HUES6 (cell line): ENCODE measurements around the gene CAMK1D.
"Not testable (repeated sequence)": the region's sequence is repeated elsewhere in the genome, so short reads cannot be mapped to it uniquely, and the experiment has no call there.

ENCODE experiments used
- H3K27ac ChIP-seq: 2 replicates; pipeline ENCODE4 v1.7.0; 2013; ENCODE audit warnings: low read depth, mild to moderate bottlenecking, low read length, inconsistent platforms
- H3K27me3 ChIP-seq: 2 replicates; pipeline ENCODE4 v1.6.1; 2013; ENCODE audit warnings: low read length; ENCODE audit not compliant: control insufficient read depth, insufficient read depth
- H3K36me3 ChIP-seq: 2 replicates; pipeline ENCODE4 v1.6.1; 2013; ENCODE audit warnings: low read length; ENCODE audit not compliant: control insufficient read depth, insufficient read depth
- H3K4me1 ChIP-seq: 2 replicates; pipeline ENCODE4 v1.6.1; 2013; ENCODE audit warnings: low read length; ENCODE audit not compliant: control insufficient read depth, insufficient read depth
- H3K4me3 ChIP-seq: 2 replicates; pipeline ENCODE4 v1.5.1; 2013; ENCODE audit warnings: low read depth, low read length
- H3K9ac ChIP-seq: one replicate; pipeline ENCODE4 v1.6.1; 2013; ENCODE audit warnings: mild to moderate bottlenecking, low read length
- H3K9me3 ChIP-seq: 2 replicates; pipeline ENCODE4 v1.6.1; 2013; ENCODE audit warnings: low read depth, low read length; ENCODE audit not compliant: control insufficient read depth, insufficient read depth

CAMK1D gene

DNA sequence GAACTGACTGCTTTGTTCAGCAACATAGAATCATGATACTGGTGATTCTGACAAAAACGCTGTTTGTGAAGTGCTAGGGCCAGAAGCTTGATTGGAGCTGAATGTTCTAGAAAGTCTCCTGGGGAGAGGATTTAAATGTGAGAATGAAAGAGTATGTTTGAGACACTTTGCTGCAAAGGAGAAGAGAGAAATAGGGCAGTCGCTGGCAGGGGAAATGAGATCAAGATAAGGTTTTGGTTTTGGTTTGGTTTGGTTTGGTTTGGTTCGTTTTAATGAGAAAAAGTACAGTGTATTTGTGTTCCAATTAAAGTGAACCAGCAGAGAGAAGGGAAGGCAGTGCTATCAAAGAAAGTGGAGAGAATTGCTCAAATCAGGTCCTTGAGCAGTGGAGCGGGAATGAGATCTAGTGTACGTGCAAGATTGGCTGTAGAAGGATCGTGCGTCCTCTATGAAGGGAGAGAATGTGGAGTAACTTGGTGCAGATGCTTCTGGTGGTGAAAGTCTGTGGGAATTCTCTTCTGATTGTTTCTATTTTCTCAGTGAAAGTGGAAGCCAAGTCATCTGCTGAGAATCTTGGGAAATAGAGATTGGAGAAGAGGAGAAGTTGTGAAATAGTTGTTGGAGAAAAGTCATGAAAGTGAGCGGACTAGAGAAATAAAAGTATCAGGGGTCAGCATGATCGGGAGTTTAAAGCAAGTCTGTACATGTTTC lies 381.6 kb downstream of the CAMK1D start:
- no peaks in the 10 kb centered on the region for H3K4me1 ChIP-seq
- no peak overlapping the region for H3K4me3 ChIP-seq
- H3K36me3 ChIP-seq: no peaks in the 10 kb centered on the region
- H3K9ac ChIP-seq: no peak overlapping the region
- H3K27me3 ChIP-seq: no peaks in the 10 kb centered on the region
- H3K27ac ChIP-seq: no peak overlapping the region
- H3K9me3 ChIP-seq: no peaks in the 10 kb centered on the region; the same call in 1 of the 2 replicates

DNA sequence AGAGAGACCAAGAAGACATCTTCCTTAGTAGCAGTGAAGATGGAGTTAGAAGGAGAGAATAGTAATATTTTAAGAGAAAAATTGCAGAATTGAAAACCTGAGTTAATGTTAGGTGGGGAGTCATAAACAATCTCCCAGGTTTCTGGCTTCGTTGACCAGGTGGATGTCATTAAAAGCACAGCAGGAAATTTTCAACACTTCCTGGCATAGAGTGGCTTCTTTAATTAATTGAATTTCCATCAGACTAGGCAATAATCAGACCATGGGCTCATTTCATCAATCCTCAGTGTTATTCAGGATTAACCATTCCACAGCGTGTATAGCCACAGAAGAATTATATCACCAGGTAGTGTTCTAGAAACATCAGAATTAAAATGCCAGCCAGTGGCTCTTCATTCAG lies 383.9 kb downstream of the CAMK1D start:
- no peaks in the 10 kb centered on the region for H3K27me3 ChIP-seq
- no peaks in the 10 kb centered on the region for H3K36me3 ChIP-seq
- no peak overlapping the region for H3K27ac ChIP-seq
- H3K9me3 ChIP-seq: no peaks in the 10 kb centered on the region; the same call in 1 of the 2 replicates
- H3K9ac ChIP-seq: no peak overlapping the region
- H3K4me1 ChIP-seq: no peaks in the 10 kb centered on the region
- no peak overlapping the region for H3K4me3 ChIP-seq

DNA sequence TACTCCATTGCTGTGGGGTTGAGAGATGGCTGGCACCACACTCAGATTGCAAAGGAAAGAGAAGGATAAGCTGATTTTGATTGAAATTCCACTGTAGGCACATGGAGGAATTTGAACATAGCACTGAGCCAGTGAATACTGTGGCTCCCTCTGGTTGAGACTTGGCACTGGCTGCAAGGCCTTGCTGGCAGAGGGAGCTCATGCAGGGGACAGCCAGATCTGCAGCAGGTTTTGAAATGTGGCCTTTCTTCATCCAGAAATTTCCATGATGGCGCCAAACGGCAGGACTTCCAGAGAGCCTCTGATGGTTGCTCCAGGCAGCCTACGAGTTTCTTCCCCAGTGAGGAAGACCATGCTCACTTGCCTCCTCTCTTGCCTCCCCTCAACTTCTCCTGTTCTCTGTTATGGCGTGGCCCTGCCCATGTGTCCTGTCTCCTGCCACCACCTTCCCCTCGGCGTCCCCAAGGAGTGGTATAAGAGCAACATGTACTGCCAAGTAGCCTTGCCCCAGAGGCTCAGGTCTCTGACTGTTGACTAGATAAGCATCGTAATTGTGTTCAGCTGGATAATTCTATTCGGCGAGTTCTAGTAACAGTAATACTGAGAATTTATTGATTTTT lies 386.6 kb downstream of the CAMK1D start:
- Histone ChIP-seq H3K36me3 (no peaks in the 10 kb centered on the region), H3K27me3 (no peaks in the 10 kb centered on the region), H3K4me3 (no peak overlapping the region), H3K4me1 (0 out of 2 replicates have a peak, but pooled peaks cover 7% of the 10 kb centered on the region), H3K9ac (no peak overlapping the region), H3K27ac (no peak overlapping the region), H3K9me3 (no peaks in the 10 kb centered on the region; the same call in 1 of the 2 replicates)

DNA sequence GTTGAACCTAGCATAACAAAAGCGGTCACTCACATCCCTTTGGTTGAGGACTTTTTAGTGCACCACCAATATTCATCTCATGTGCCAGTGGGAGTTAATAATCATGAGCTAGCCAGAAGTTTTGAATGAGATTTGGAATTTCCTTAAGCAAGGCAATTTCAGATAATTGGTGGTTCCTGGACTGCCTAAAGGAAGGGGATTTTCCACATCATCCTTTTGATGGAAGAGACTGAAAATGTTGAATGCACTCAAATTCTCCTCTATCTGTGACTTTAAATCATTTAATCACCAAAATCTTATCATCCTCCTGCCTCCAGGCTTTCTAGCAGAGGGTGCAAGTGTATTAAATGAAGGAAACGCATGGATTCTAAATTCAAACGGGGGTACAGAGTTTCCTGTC lies 391.5 kb downstream of the CAMK1D start:
- Histone ChIP-seq H3K9ac (no peak overlapping the region), H3K9me3 (no peaks in the 10 kb centered on the region), H3K27ac (no peak overlapping the region), H3K27me3 (no peaks in the 10 kb centered on the region), H3K4me3 (no peak overlapping the region), H3K4me1 (0 out of 2 replicates have a peak, but pooled peaks cover 7% of the 10 kb centered on the region), H3K36me3 (no peaks in the 10 kb centered on the region)

DNA sequence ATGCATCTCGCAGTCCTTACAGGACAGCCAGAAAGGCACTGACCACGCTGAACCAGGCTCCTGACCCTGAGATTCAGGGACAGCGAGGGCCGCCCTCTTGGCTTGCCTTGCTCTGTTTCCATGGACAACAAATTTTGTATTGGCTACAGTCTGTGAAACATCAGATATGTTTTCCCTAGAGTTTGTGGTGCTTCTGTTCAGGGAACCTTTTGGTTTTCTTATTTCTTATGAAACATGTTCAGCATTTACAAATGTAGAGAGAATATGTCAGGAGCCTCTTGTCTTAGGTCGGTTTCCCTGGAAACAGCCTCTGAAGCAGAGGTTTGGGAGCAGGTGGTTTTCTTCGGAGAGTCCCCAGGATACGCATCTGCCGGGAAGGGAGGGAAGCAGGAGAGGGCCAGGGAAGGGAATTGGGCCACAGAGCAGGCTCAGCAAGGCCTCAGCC lies 392.0 kb downstream of the CAMK1D start:
- no peak overlapping the region for H3K4me3 ChIP-seq
- H3K36me3 ChIP-seq: no peaks in the 10 kb centered on the region
- H3K27ac ChIP-seq: no peak overlapping the region
- H3K9ac ChIP-seq: no peak overlapping the region
- no peaks in the 10 kb centered on the region for H3K9me3 ChIP-seq
- H3K4me1 ChIP-seq: 0 out of 2 replicates have a peak, but pooled peaks cover 7% of the 10 kb centered on the region
- no peaks in the 10 kb centered on the region for H3K27me3 ChIP-seq

DNA sequence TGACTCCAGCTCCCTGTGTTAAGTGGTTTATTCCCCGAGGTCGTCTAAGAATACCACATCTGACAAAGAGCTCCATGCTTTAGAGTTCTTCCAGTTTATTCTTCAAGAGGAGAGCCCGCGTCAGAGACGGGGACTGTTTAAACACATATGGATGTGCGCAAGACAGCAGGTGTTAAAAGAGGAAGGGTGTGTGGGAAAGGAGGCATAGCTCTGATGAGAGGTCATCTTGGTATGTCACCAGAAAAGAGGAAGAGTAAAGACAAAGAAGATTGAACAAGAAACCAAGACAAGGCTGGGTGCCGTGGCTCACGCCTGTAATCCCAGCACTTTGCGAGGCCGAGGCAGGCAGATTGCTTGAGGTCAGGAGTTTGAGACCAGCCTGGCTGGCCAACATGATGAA lies 393.4 kb downstream of the CAMK1D start:
- Histone ChIP-seq H3K9me3 (no peaks in the 10 kb centered on the region), H3K27me3 (no peaks in the 10 kb centered on the region), H3K27ac (no peak overlapping the region), H3K4me1 (0 out of 2 replicates have a peak, but pooled peaks cover 7% of the 10 kb centered on the region), H3K4me3 (no peak overlapping the region), H3K36me3 (no peaks in the 10 kb centered on the region), H3K9ac (no peak overlapping the region)

DNA sequence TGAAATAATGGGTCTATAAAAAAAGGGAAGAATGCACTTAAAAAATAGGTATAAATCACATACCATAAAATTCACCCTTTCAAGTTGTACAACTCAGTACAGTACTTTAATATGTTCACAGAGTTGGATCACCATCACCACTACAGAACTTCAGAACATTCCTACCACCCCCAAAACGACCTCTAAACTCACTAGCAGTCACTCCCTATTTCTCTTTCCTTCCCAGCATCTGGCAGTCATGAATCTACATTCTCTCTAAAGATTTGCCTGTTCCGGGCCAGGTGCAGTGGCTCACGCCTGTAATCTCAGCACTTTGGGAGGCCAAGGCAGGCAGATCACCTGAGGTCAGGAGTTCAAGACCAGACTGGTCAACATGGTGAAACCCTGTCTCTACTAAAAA lies 394.1 kb downstream of the CAMK1D start:
- H3K27ac ChIP-seq, H3K4me3 ChIP-seq, H3K27me3 ChIP-seq, H3K9me3 ChIP-seq, H3K36me3 ChIP-seq, H3K4me1 ChIP-seq, H3K9ac ChIP-seq: not testable (repeated sequence)

DNA sequence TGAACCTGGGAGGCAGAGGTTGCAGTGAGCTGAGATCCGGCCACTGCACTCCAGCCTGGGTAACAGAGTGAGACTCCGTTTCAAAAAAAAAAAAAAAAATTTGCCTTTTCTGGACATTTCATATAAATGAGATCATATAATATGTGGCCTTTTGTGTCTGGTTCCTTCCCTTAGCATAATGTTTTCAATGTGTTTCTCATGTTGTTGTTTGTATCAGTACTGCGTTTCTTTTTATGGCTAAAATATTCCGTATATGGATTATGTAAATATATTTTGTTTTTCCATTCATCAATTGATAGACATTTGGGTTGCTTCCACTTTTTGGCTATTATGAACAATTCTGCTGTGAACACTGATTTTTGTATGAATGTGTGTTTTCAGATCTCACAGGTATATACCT lies 394.6 kb downstream of the CAMK1D start:
- no peak overlapping the region for H3K27ac ChIP-seq

DNA sequence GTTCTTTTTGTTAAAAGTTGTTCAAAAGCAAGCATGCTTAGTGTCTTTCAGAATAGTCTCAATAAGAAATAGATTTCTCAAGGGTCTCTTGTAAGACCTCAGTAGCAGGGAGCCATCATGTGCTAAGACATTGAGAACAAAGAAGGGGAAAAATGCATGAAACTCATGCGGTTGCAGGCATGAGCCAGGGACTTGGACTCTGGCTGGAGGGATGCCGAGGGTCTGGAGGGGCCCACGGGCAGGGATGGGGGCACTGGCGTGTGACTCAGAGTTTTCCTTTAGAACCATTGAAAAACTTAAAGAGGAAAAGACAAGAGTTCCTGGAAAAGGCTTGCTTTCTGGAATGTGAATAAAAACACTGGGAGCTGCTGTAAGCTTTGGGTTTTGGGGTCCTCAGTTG lies 398.8 kb downstream of the CAMK1D start:
- Histone ChIP-seq H3K9me3 (no peaks in the 10 kb centered on the region), H3K9ac (no peak overlapping the region), H3K27ac (no peak overlapping the region), H3K27me3 (no peaks in the 10 kb centered on the region), H3K4me1 (no peaks in the 10 kb centered on the region), H3K36me3 (no peaks in the 10 kb centered on the region), H3K4me3 (no peak overlapping the region)

More for the DNA sequence above, 394.6 kb downstream of the CAMK1D start:
- Histone ChIP-seq H3K9ac (no peak overlapping the region), H3K4me3 (no peak overlapping the region), H3K36me3 (no peaks in the 10 kb centered on the region), H3K4me1 (0 out of 2 replicates have a peak, but pooled peaks cover 7% of the 10 kb centered on the region), H3K27me3 (no peaks in the 10 kb centered on the region), H3K9me3 (no peaks in the 10 kb centered on the region)

DNA sequence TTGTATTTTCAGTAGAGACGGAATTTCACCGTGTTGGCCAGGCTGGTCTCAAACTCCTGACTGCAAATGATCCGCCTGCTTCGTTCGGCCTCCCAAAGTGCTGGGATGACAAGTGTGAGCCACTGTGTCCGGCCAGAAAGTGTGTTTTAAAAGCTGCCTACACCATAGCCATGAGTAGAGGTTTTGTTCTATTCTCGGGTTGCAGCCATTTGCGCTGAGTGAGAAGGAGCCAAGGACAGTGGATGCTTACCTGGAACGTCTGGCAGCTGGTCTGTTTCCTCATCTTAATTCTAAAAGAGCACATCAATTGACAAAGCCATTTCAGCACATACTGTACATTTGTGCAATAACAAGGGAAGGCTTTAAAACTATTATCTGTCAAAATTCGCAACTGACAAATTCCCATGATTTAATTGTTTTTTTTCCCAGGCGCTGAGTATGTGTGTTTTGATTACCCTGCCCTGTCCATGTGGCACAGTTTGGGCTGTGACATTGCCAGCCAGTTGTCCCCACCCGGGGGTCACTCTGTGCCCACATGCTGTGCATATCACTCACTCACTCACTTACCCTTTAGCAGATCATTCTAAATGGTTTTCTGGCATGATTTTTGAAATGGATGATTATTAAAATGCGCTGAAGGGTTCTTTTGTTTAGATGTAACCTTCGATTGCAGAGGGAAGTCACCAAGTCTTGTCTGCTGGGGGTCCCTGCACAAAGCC lies 400.6 kb downstream of the CAMK1D start:
- Histone ChIP-seq H3K9ac (no peak overlapping the region), H3K4me3 (no peak overlapping the region), H3K9me3 (0 out of 2 replicates have a peak, but pooled peaks cover 4% of the 10 kb centered on the region), H3K4me1 (no peaks in the 10 kb centered on the region), H3K27ac (no peak overlapping the region), H3K27me3 (no peaks in the 10 kb centered on the region), H3K36me3 (no peaks in the 10 kb centered on the region)
